KG1 (cell line): ENCODE measurements around the gene ADK.
"Not testable (repeated sequence)": the region's sequence is repeated elsewhere in the genome, so short reads cannot be mapped to it uniquely, and the experiment has no call there.

Experiments used
- DNase-seq: peaks from one replicate; lab custom pipeline; 2025; lab: John Stamatoyannopoulos, UW

Gene ADK

GRCh38 chr10:74150990-74151878 lies at the start of gene ADK:
Gene ADK (plus strand): TSS chr10:74151221. CDS start chr10:74151279, 58 bp downstream.
- DNase-seq = peak; percentile 98

- DNase-seq = no peak
Measured at GRCh38 chr10:74103560-74104258, 47.3 kb upstream of the ADK start.

GRCh38 chr10:74104480-74104879 lies 46.5 kb upstream of the ADK start:
- DNase-seq = no peak

GRCh38 chr10:74104996-74105395 lies 46.0 kb upstream of the ADK start:
- no peak for DNase-seq

- DNase-seq = no peak
Measured at GRCh38 chr10:74107391-74107790, 43.6 kb upstream of the ADK start.

- DNase-seq = no peak
Measured at GRCh38 chr10:74109452-74109851, 41.6 kb upstream of the ADK start.

GRCh38 chr10:74110120-74110519 lies 40.9 kb upstream of the ADK start:
- no peak for DNase-seq

GRCh38 chr10:74111799-74112198 lies 39.2 kb upstream of the ADK start:
- no peak for DNase-seq

- no peak for DNase-seq
Measured at GRCh38 chr10:74113546-74113945, 37.5 kb upstream of the ADK start.

GRCh38 chr10:74114041-74114448 lies 37.0 kb upstream of the ADK start:
- DNase-seq = no peak

GRCh38 chr10:74117738-74118137 lies 33.3 kb upstream of the ADK start:
- no peak for DNase-seq

GRCh38 chr10:74118804-74119203 lies 32.2 kb upstream of the ADK start:
- no peak for DNase-seq

- DNase-seq = no peak
Measured at GRCh38 chr10:74120911-74121310, 30.1 kb upstream of the ADK start.

GRCh38 chr10:74121368-74121767 lies 29.7 kb upstream of the ADK start:
- DNase-seq = no peak

GRCh38 chr10:74122060-74122459 lies 29.0 kb upstream of the ADK start:
- DNase-seq = no peak

GRCh38 chr10:74123081-74123480 lies 27.9 kb upstream of the ADK start:
- DNase-seq = no peak

GRCh38 chr10:74133923-74134820 lies 16.8 kb upstream of the ADK start:
- no peak for DNase-seq

- no peak for DNase-seq
Measured at GRCh38 chr10:74135452-74135851, 15.6 kb upstream of the ADK start.

- DNase-seq = no peak
Measured at GRCh38 chr10:74137992-74138391, 13.0 kb upstream of the ADK start.

GRCh38 chr10:74138596-74138995 lies 12.4 kb upstream of the ADK start:
- not testable (repeated sequence) for DNase-seq

GRCh38 chr10:74139981-74140380 lies 11.0 kb upstream of the ADK start:
- DNase-seq = no peak

GRCh38 chr10:74140553-74140952 lies 10.5 kb upstream of the ADK start:
- DNase-seq = no peak
